Activated naive CD4-positive, alpha-beta T cell treated with anti-CD3 and anti-CD28 coated beads, Interleukin-2, amount 10 ng/mL, durations not matched to agents 7 days and 5 days (primary cell): ENCODE results near the gene ARHGEF4.

ENCODE experiments used
- CTCF ChIA-PET: fragments of 350-600 bp; sonication (Branson Sonifier 250); formaldehyde crosslinking; loops from one replicate; lab custom pipeline; 2021; ENCODE audit warnings: antibody characterized with exemption; lab: Charles Lee
- DNase-seq: peaks from one replicate; pipeline ENCODE4 v3.0.0-alpha.2; 2020
- H3K27ac Mint-ChIP-seq: one replicate; pipeline ENCODE4 v1.8.0; 2021; ENCODE audit warnings: mild to moderate bottlenecking, moderate library complexity, mixed read lengths
- H3K27me3 Mint-ChIP-seq: one replicate; pipeline ENCODE4 v1.8.0; 2021; ENCODE audit warnings: mild to moderate bottlenecking, mixed read lengths
- H3K36me3 Mint-ChIP-seq: one replicate; pipeline ENCODE4 v1.8.0; 2021; ENCODE audit warnings: mixed read lengths
- H3K4me1 Mint-ChIP-seq: one replicate; pipeline ENCODE4 v1.8.0; 2021; ENCODE audit warnings: mixed read lengths
- H3K4me3 Mint-ChIP-seq: one replicate; pipeline ENCODE4 v1.8.0; 2021; ENCODE audit warnings: mild to moderate bottlenecking, moderate library complexity, mixed read lengths
- H3K9me3 Mint-ChIP-seq: one replicate; pipeline ENCODE4 v1.8.0; 2021; ENCODE audit warnings: mixed read lengths

The ARHGEF4 gene

GRCh38 chr2:130998561-130998960 lies 161.8 kb downstream of the ARHGEF4 start:
- Mint-ChIP-seq H3K9me3 (no peaks in the 10 kb centered on the region), H3K27ac (no peak overlapping the region), H3K36me3 (no peaks in the 10 kb centered on the region), H3K4me3 (no peak overlapping the region), H3K4me1 (no peaks in the 10 kb centered on the region), H3K27me3 (peaks cover 18% of the 10 kb centered on the region)
- CTCF ChIA-PET, result no interaction called here
- no peak for DNase-seq

GRCh38 chr2:131004446-131005209 lies 167.9 kb downstream of the ARHGEF4 start:
- CTCF ChIA-PET, result no interaction called here
- Mint-ChIP-seq H3K4me1 (peaks cover 8% of the 10 kb centered on the region), H3K36me3 (no peaks in the 10 kb centered on the region), H3K27me3 (peaks cover 43% of the 10 kb centered on the region), H3K4me3 (no peak overlapping the region), H3K27ac (no peak overlapping the region), H3K9me3 (peaks cover 2% of the 10 kb centered on the region)
- DNase-seq, result no peak

- Mint-ChIP-seq H3K4me3 (no peak overlapping the region), H3K27ac (no peak overlapping the region), H3K4me1 (peaks cover 16% of the 10 kb centered on the region), H3K27me3 (peaks cover 46% of the 10 kb centered on the region), H3K36me3 (no peaks in the 10 kb centered on the region), H3K9me3 (peaks cover 2% of the 10 kb centered on the region)
- DNase-seq, result no peak
- CTCF ChIA-PET, result no interaction called here
Measured at GRCh38 chr2:131005216-131005935, 168.7 kb downstream of the ARHGEF4 start.

GRCh38 chr2:131006561-131006960 lies 169.8 kb downstream of the ARHGEF4 start:
- Mint-ChIP-seq H3K27me3 (peaks cover 49% of the 10 kb centered on the region), H3K27ac (no peak overlapping the region), H3K4me1 (peaks cover 28% of the 10 kb centered on the region), H3K36me3 (no peaks in the 10 kb centered on the region), H3K9me3 (peaks cover 2% of the 10 kb centered on the region), H3K4me3 (no peak overlapping the region)
- CTCF ChIA-PET, result interaction anchor here (0.9 kb wide), 1 partner anchor 19 kb away, joined by 3 read pairs; no protein-coding TSS in a partner anchor
- no peak for DNase-seq

GRCh38 chr2:131008967-131009366 lies 172.3 kb downstream of the ARHGEF4 start:
- no peak overlapping the region for H3K4me3 Mint-ChIP-seq
- no peak for DNase-seq
- H3K27ac Mint-ChIP-seq, result no peak overlapping the region
- H3K36me3 Mint-ChIP-seq, result no peaks in the 10 kb centered on the region
- H3K4me1 Mint-ChIP-seq, result peaks cover 35% of the 10 kb centered on the region
- peaks cover 52% of the 10 kb centered on the region for H3K27me3 Mint-ChIP-seq
- H3K9me3 Mint-ChIP-seq, result peaks cover 2% of the 10 kb centered on the region
- CTCF ChIA-PET, result no interaction called here

GRCh38 chr2:131009713-131010475 lies 173.2 kb downstream of the ARHGEF4 start:
- Mint-ChIP-seq H3K27ac (peak overlapping the region; percentile 24), H3K36me3 (no peaks in the 10 kb centered on the region), H3K27me3 (peaks cover 48% of the 10 kb centered on the region), H3K9me3 (peaks cover 2% of the 10 kb centered on the region), H3K4me3 (no peak overlapping the region), H3K4me1 (peaks cover 35% of the 10 kb centered on the region)
- CTCF ChIA-PET, result interaction anchor here (1.3 kb wide), 1 partner anchor 212 kb away, joined by 3 read pairs; no protein-coding TSS in a partner anchor
- DNase-seq, result no peak

- peak overlapping the region; percentile 1 for H3K4me3 Mint-ChIP-seq
- peaks cover 35% of the 10 kb centered on the region for H3K4me1 Mint-ChIP-seq
- H3K36me3 Mint-ChIP-seq, result no peaks in the 10 kb centered on the region
Measured at GRCh38 chr2:131010566-131010965, 173.9 kb downstream of the ARHGEF4 start.

GRCh38 chr2:131011486-131011885 lies 174.8 kb downstream of the ARHGEF4 start:
- Mint-ChIP-seq H3K36me3 (no peaks in the 10 kb centered on the region), H3K4me3 (no peak overlapping the region), H3K27me3 (peaks cover 48% of the 10 kb centered on the region), H3K4me1 (peaks cover 35% of the 10 kb centered on the region), H3K27ac (no peak overlapping the region), H3K9me3 (peaks cover 2% of the 10 kb centered on the region)
- CTCF ChIA-PET, result interaction anchor here (1.3 kb wide), 1 partner anchor 214 kb away, joined by 3 read pairs; no protein-coding TSS in a partner anchor
- DNase-seq, result no peak

More at GRCh38 chr2:131010566-131010965, 173.9 kb downstream of the ARHGEF4 start:
- DNase-seq, result peak; percentile 39
- Mint-ChIP-seq H3K9me3 (peaks cover 2% of the 10 kb centered on the region), H3K27me3 (peaks cover 48% of the 10 kb centered on the region), H3K27ac (peak overlapping the region; percentile 46)
- CTCF ChIA-PET, result interaction anchor here (1.3 kb wide), 1 partner anchor 213 kb away, joined by 3 read pairs; no protein-coding TSS in a partner anchor

- peaks cover 31% of the 10 kb centered on the region for H3K4me1 Mint-ChIP-seq
- DNase-seq, result no peak
- peaks cover 64% of the 10 kb centered on the region for H3K27me3 Mint-ChIP-seq
- peak overlapping the region; percentile 2 for H3K27ac Mint-ChIP-seq
- H3K36me3 Mint-ChIP-seq, result no peaks in the 10 kb centered on the region
- CTCF ChIA-PET, result no interaction called here
- H3K9me3 Mint-ChIP-seq, result peaks cover 2% of the 10 kb centered on the region
- H3K4me3 Mint-ChIP-seq, result no peak overlapping the region
Measured at GRCh38 chr2:131014141-131014540, 177.4 kb downstream of the ARHGEF4 start.

- no peaks in the 10 kb centered on the region for H3K9me3 Mint-ChIP-seq
- H3K4me3 Mint-ChIP-seq, result no peak overlapping the region
- peaks cover 15% of the 10 kb centered on the region for H3K4me1 Mint-ChIP-seq
- H3K27me3 Mint-ChIP-seq, result peaks cover 58% of the 10 kb centered on the region
- DNase-seq, result no peak
- H3K36me3 Mint-ChIP-seq, result no peaks in the 10 kb centered on the region
- CTCF ChIA-PET, result no interaction called here
- no peak overlapping the region for H3K27ac Mint-ChIP-seq
Measured at GRCh38 chr2:131015764-131016163, 179.1 kb downstream of the ARHGEF4 start.

GRCh38 chr2:131016826-131017741 lies 180.4 kb downstream of the ARHGEF4 start:
- H3K4me3 Mint-ChIP-seq, result no peak overlapping the region
- peaks cover 2% of the 10 kb centered on the region for H3K4me1 Mint-ChIP-seq
- CTCF ChIA-PET, result no interaction called here
- no peak for DNase-seq
- peaks cover 57% of the 10 kb centered on the region for H3K27me3 Mint-ChIP-seq
- no peaks in the 10 kb centered on the region for H3K36me3 Mint-ChIP-seq
- no peak overlapping the region for H3K27ac Mint-ChIP-seq
- H3K9me3 Mint-ChIP-seq, result no peaks in the 10 kb centered on the region

GRCh38 chr2:131022731-131023130 lies 186.0 kb downstream of the ARHGEF4 start:
- Mint-ChIP-seq H3K27me3 (peaks cover 46% of the 10 kb centered on the region), H3K4me1 (no peaks in the 10 kb centered on the region), H3K9me3 (no peaks in the 10 kb centered on the region), H3K27ac (no peak overlapping the region), H3K36me3 (no peaks in the 10 kb centered on the region), H3K4me3 (no peak overlapping the region)
- no peak for DNase-seq
- CTCF ChIA-PET, result no interaction called here

- CTCF ChIA-PET, result no interaction called here
- Mint-ChIP-seq H3K9me3 (no peaks in the 10 kb centered on the region), H3K36me3 (no peaks in the 10 kb centered on the region), H3K4me3 (no peak overlapping the region), H3K27ac (no peak overlapping the region), H3K4me1 (no peaks in the 10 kb centered on the region), H3K27me3 (peaks cover 47% of the 10 kb centered on the region)
- DNase-seq, result no peak
Measured at GRCh38 chr2:131023758-131024157, 187.0 kb downstream of the ARHGEF4 start.
